ENCODE measurements around the gene MUC5B. TPM values are rescaled to one million over a fixed set of nuclear protein-coding genes. Genes with fewer than 3 reads are reported as not detected.

Gene MUC5B
- total and polyA plus RNA-seq, 2 donors (not counting 3 experiments of a cell fraction or from before 2014, with no cell fraction given): not detected

GRCh38 chr11:1271002-1271401, 48.1 kb downstream of the MUC5B start:
- no peak overlapping the region for H2AFZ ChIP-seq (ENCODE audit: low read depth, low read length)
- DNase-seq (ENCODE audit: low read depth, low spot score): no peak

More at GRCh38 chr11:1271002-1271401, 48.1 kb downstream of the MUC5B start:
- Histone ChIP-seq H3K79me2 (ENCODE audit: control insufficient read depth, insufficient read depth, low read length) (no peaks in the 10 kb centered on the region), H3K9me1 (replicated peaks; ENCODE audit: control insufficient read depth, extremely low read depth, insufficient read depth, low read length) (no peaks in the 10 kb centered on the region), H3K9me3 (replicated peaks; ENCODE audit: control insufficient read depth, insufficient read depth, low read length) (no peaks in the 10 kb centered on the region), H3K4me1 (ENCODE audit: control insufficient read depth, extremely low read depth, insufficient read depth, low read length) (no peaks in the 10 kb centered on the region), H3K9ac (replicated peaks; ENCODE audit: extremely low read depth, insufficient read depth, low read length) (no peak overlapping the region), H3K4me3 (replicated peaks in 1 of 3; ENCODE audit: insufficient read depth in 1 of 3, low read depth in 1 of 3, low read length in 3 of 3) (no peak overlapping the region), H3K27ac (ENCODE audit: insufficient read depth, low read depth, low read length) (no peak overlapping the region), H3K36me3 (ENCODE audit: control insufficient read depth in 2 of 2, extremely low read depth in 1 of 2, insufficient read depth in 2 of 2, low read length in 2 of 2) (peaks cover 0 to 5% of the 10 kb centered on the region in 2 experiments), H3K4me2 (ENCODE audit: insufficient read depth, low read length) (no peak overlapping the region), H4K20me1 (replicated peaks; ENCODE audit: control insufficient read depth, extremely low read depth, insufficient read depth, low read length) (no peaks in the 10 kb centered on the region), H3K27me3 (ENCODE audit: control insufficient read depth in 2 of 2, insufficient read depth in 2 of 2, low read length in 2 of 2) (no peaks in the 10 kb centered on the region)
- intact Hi-C loops (cut with micrococcal nuclease) (no loop called here), dilution Hi-C loops (cut with MboI; ENCODE audit: extremely low pct_ligation_motif_present, low sequenced_read_pairs) (no loop called here)
- CTCF ChIA-PET: no interaction called here
- FAIRE-seq: no peak
- POLR2A ChIA-PET: no interaction called here
- no TSS peak for BruUV-seq (replicated peaks)
- TF ChIP-seq JUN (IDR thresholded peaks at IDR 0.05; ENCODE audit: borderline replicate concordance, insufficient read depth, insufficient read length, low read depth) (no peak), POLR2A (IDR thresholded peaks at IDR 0.05; ENCODE audit: low read depth, low read length) (no peak), MYC (IDR thresholded peaks at IDR 0.05; ENCODE audit: low read depth, low read length) (no peak), GATA2 (IDR thresholded peaks at IDR 0.05; ENCODE audit: insufficient read depth, insufficient read length, low read depth, low read length) (no peak), POLR2AphosphoS5 (IDR thresholded peaks at IDR 0.05; ENCODE audit: insufficient read depth, low read depth, low read length) (no peak), MAX (IDR thresholded peaks at IDR 0.05; ENCODE audit: insufficient read depth, insufficient read length) (no peak), CTCF (IDR thresholded peaks at IDR 0.05; ENCODE audit: extremely low read depth in 1 of 2, insufficient read depth in 1 of 2, low read depth in 1 of 2, low read length in 2 of 2) (no peak), FOS (IDR thresholded peaks at IDR 0.05; ENCODE audit: borderline replicate concordance, insufficient read depth, low read length) (no peak)

Measured in endothelial cell of umbilical vein (primary cell).